NCI-H2171 (cell line): ENCODE measurements around the gene FAM3B.

ENCODE experiments used
- DNase-seq: peaks from one replicate; lab custom pipeline; 2025; lab: John Stamatoyannopoulos, UW

Gene FAM3B

DNA sequence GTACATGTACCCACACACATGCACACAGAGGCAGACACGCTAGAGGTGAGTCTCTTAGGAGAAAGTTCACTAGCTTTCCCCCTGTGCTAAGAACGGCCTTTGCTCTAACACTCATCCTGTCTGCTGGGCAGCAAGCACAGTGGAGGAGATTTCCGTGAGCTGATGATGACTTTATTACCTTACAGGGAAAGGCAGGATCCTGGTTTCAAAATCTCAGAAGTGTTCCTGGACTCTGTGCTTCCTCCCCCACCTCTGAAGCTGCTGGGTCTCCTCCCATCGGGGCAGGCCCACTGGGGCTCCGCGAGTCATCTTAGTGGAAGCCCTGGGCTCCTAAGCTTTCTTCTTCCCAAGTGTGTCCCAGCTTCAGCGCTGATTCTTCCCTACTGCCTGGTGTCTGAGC is 2.7 kb downstream of the FAM3B start:
- DNase-seq: no peak

DNA sequence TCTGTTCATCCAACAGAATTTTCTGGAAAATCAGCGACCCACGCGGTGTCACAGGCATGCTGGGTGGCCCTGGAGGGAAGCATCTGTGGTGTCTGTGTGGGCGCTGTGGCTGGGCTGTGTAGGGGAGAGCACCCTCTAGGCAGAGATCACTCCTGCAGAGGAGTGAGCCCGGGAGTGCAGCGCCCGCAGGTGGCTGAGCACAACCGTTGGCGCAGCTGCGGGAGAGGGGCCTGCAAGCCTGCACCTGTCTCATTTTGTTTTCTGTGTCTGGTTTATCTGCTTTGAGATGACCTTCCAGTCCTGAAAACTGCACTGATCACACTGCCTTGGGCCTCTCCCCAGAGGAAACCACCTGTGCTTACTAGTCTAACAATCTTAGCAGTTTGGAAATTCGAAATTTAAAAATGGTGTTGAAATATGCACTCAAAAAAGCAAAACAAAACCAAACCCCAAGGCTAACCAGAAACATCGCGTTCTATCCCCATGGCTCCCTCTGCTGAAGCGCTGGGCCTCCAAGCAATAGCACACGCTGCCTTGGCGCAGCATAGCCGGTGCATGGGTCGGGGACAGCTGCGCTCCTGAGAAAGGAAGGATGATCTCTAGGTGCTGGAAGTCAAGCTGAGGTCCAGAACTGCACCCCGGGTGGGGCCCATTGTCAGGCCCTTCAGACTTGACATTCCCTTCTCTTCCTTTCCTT is 4.8 kb downstream of the FAM3B start:
- DNase-seq: no peak

DNA sequence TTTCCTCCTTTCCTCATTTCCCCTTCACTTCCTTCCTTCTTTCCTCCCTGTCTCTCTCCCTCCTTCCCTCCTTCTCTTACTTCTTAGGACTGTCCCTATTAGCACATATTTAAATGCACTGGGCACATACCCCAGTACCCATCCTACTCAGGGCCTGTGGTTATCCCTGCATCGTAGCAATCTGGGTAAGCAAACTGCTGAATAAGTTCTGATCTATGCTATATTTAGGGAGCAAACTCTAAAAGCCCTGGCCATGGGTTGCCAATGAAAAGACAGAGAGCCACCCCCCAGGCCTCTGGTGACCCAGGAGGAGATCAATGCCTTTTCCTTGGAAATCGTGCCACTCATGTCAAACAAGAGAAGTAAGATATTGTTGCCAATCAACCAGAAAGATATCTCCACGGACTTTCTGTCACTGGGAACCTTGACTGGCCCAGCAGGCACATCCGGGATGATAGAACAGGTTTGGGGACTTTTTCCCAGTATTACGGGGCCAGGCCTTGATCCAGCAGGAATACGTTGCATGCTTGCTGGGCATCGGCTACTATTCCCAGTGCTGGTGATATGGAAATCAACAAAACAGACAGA is 5.4 kb downstream of the FAM3B start:
- no peak for DNase-seq

DNA sequence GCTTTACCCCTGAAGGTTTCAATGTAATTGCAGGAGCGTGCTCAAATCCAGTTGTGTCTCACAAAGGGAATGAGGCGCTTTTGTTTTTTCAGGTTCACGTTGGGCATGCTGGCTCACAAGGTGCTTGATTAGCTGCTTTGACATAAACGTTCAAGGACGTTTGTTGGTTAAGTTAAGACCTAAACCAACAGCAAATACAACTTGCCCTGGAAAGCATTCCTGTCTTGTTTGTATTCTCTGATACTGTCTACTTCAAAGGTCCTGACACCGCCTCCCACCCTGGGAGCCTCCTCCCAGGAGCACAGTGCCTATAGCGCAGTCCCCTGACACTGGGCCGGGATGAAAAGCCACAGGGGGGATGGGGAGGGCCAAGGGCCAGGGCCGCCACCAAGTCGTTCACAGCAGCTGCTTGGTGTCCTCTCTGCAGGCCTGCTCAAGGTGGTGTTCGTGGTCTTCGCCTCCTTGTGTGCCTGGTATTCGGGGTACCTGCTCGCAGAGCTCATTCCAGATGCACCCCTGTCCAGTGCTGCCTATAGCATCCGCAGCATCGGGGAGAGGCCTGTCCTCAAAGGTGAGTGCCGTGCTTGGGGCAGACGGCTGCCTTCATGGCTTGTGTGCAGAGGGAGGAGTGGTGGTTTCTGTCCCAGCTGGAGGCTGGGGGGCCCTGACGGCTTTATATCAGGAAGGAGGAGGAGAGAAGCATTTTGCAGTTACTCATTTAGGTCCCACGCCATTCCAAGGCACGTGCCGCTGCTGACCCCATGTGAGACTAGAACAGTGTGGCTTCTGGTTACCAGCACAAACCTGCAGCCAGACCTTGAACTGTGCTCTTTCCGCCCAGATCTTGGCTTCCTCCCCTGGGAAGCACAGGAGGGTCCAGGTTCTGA is 6.1 kb downstream of the FAM3B start:
- no peak for DNase-seq

DNA sequence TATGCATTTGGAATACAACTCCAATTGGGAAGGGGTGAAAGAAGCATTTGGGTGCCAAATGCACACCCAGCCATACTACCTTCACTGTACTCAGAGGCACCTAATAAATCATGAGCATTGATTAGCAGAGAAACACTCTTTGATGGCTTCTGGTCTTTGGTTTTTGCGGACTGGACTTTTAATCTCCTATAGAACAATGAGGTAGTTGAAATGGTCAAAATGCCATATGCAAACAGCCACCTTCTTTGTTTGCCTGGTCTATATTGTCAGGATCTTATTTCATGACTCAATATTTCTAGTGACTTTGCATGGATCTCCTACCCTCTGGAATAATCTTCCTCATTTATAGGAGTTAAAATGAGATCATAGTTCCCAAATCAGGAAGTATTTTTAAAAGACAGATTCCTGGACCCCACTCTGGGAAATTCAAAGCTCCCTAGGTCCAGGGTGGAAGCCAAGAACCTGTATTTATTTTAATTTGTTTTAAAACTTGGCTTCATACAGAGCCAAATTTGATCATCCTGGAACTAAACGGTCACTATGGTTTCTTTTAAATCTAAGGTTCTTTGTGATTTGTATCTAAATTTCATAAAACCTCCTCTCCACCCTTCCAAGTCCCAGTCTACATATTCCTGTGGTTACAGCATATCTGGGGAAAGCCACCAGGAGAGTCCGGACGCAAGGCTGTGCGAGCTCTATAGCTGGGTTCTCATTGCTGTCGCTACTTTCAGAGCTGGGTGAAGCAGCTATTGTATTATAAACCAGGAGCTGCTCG is 8.7 kb downstream of the FAM3B start:
- no peak for DNase-seq

DNA sequence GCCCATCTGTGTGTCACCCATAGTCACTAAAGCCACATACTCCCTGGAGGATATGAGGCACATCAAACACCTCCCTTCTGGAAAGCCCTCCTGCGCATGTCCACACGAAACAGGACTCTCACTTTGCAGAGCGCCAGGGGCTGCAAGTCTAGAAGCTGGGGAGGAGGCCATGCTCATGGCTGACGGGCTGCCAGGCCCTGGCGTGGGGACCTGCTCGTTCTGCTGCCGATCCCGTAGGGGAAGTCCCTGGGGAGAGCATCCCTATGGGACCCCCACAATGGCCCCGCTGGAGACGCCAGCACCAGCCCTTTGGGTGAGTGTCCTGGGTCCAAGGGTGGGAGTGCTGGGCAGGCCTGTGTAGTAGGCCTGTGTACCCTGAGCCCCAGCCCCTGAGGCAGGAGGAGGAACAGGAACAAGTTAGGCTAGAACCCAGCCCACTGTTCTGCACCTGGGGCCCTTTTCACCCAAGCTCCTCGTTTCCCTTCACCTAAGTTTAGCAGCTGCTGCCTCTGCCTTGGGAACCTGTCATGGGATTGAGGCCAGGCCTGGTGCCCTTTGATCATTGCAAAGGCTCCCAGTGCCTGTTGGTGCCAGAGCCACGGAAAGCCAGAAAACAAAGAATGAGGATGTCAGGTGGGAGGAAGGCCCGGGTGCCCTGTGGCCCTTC is 9.9 kb downstream of the FAM3B start:
- DNase-seq: no peak

DNA sequence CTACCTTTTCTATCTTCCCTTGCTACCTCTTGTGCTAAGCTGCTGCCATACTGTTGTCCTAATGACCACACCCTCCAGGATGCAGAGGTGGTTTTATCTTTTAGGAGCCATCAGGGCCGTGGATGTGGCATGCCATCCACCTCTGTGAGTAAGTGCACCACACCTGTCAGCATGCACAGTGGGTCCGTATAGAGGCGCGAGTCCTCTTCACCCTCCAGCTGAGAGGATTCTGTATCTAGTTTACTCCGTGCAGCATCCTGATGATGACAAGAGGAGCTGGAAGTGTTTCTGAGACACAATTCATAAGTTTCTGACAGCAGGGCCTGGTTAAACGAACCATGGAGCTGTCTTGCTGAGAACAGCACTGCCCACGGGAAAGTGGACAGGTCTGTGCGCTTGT is 11.2 kb downstream of the FAM3B start:
- DNase-seq: no peak

DNA sequence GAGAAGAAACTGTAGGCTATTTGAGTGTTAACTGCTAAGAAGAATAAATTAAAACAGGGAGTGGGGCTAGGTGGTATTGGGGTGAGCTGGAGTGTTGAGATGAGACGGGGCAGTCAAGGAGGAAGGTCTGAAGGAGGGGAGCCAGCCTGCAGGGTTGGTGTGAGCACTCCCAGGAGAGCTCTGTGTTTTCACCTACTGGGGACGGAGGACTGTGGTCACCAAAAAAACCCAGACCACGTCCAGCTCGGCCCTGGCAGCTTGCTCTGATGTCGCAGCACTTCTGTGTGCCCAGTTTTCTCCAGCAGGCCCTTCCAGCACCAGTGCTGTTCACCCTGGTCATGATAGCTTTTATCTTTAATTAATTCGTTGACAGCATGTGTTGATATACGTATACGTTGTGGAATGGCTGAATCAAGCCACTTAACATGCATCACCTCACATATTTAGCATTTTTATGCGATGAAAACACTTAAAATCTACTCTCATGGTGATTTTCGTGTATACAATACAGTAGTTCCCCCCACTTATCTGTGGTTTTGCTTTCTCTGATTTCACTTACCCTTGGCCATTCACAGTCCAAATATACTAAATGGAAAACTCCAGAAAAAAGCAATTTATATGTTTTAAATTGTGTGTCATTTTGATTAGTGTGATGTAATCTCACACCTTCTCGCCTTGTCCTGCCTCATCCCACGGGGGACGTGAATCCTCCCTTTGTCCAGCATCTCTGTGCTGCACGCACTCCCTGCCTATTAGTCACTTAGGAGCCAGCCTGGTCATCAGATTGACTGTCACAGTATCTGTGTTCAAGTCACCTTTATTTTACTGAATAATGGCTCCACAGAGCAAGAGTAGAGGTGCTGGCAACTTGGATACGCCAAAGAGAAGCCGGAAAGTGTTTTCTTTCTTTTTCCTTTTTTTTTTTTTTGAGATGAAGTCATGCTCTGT is 12.3 kb downstream of the FAM3B start:
- DNase-seq: no peak

DNA sequence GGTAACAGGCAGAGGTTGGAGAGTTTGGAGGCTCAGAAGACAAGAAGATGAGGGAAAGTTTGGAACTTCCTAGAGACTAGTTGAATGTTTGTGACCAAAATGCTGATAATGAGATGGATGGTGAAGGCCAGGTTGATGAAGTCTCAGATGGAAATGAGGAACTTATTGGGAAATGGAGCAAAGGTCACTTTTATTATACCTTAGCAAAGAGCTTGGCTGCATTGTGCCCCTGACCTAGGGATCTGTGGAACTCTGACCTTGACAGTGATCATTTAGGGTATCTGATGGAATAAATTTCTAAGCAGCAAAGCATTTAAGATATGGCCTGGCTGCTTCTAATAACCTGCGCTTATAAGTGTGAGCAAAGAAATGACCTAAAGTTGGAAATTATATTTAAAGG is 17.2 kb downstream of the FAM3B start:
- no peak for DNase-seq

DNA sequence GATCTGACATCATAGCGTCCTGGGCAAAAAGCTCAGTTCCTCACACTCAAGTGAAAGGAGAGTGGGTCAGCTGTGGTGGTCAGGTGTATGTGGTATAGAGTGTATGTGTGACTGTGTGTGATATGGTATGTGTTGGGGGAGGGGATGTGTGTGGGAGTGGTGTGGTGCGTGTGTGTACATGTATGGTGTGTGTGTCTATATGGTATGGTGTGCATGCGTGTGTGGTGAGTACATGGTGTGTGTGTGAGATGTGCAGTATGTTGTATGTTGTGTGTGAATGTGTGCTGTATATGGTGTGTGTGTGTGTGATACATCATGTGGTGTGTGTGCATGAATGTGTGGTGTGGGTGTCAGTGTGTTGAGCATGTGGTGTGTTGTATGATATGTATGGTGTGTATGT is 20.9 kb downstream of the FAM3B start:
- no peak for DNase-seq

DNA sequence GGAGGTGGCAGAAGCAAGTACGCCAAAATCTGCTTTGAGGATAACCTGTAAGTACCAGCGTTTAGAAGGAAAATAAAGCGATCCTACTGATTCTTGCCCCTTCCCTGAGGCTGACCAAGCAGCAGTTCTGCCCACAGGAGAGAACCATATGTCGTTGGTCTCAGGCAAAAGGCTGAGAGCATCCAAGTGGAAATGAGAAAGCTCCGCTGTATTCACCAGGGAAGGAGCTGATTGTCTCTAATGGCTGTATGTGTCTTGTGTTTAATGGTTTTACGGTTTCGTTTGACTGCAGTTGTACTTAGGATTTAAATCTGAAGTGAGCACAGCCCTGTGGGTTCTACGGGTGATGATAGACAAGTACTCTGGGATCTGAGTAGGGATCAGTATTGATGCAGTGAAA is 21.9 kb downstream of the FAM3B start:
- DNase-seq: no peak

DNA sequence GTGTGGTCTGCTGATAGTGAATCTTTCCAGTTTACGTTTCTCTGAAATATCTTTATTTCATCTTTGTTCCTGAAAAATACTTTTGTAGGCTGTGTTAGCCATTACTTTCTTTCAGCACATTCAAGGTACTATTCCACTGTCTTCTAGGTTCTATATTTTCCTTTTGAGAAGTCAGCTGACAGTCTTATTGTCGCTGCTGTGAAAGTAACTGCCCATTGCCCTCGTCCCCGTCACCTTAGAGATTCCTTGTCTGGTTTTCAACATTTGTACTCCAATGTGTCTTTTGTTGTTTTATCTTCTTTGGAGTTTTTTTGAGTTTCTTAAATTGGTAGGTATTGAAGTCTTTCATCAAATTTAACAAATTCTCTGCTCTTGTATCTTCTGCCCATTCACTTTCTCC is 25.4 kb downstream of the FAM3B start:
- no peak for DNase-seq

DNA sequence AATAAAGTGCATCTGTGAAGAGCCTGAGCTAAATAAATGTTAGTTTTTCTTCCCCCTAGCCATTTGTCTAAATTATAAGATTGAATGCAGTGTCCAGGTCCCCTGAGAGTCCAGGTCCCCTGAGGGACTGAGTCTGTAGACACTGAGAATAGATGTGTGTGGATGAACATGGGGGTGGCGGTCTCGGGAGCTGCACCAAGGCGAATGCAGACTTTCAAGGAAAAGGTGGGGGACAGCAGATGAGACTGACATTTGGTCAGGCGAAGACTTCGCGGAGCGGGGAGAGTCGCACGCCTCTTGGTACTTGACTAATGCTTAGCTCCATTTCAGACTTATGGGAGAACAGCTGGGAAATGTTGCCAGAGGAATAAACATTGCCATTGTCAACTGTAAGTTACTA is 27.5 kb downstream of the FAM3B start:
- DNase-seq: no peak

DNA sequence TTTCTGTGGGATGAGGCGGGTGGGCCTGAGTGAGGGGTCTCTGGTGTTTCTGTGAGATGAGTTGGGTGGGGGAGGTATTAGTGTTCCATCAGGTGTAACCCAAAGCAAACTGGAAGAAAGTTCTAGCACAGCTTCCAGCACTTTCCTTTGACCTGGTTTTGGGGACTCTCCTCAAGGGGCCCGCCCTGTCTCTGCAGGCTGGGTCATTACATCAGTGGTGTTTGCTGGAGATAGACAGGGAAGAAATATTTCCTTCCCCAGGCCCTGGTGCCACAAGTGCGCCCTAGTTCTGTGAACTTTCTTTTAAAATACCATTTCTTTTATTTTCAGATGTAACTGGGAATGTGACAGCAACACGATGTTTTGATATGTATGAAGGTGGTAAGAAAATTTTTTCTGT is 28.8 kb downstream of the FAM3B start:
- no peak for DNase-seq

DNA sequence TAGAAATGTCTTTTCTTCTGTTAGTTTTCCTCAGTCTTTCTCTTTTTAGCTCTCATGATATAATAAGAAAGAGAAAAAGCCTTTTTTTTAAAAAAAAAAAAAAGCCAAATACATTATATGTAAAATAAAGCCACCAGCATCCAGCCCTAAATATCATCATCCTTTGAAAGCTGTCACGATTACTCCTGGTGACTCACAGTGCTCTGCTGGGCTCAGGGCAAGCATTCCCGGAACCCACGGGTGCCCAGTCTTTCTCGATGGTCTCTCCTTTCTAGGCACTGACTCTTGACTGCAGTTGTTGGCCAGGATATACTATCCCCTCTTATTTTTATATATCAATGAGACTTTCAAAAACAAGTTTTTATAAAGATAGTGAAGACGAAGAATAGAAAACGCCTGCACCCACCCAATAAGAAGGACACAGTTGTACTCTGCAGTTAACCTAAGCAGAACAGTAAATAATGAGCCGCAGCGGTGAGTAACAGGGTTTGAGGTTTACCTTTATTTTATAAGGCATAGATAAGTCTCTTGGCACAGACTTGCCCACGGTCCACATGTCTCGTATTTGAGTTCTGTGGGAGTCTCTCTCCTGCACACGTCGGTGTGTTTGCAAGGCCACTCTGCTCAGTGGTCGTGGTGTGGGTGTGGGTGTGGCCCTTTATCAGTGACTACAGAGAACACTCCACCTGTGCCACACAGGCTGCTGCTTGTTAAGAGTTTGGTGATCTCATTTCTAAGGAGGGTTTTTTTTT is 29.5 kb downstream of the FAM3B start:
- no peak for DNase-seq

DNA sequence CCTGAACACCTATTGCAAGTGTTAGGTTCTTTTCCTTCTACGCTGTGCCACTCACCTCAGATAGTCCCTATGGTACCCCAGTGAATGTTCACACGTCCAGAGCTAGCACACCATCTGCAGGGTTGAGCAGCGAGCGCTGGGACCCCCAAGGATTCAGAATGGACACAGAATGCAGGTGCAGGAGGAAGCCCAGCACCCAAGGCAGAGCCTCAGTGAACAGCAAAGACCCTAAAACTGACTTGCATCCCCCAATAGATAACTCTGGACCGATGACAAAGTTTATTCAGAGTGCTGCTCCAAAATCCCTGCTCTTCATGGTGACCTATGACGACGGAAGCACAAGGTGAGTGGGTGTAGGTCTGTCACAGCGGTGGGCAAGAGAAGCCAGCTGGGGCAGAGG is 30.2 kb downstream of the FAM3B start:
- DNase-seq: no peak

DNA sequence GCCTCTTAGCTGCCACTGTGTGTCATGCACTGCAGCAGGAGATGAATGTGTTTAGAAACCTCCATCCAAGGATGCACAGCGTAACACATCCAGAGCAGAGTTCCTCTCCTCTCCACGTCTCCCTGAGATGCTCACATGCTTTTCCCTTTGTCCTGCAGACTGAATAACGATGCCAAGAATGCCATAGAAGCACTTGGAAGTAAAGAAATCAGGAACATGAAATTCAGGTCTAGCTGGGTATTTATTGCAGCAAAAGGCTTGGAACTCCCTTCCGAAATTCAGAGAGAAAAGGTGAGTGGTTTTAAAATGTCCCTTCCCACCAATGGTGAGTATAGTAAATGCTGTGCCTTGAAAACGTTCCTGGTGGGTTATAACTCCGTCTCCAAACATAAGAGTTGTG is 31.8 kb downstream of the FAM3B start:
- no peak for DNase-seq

DNA sequence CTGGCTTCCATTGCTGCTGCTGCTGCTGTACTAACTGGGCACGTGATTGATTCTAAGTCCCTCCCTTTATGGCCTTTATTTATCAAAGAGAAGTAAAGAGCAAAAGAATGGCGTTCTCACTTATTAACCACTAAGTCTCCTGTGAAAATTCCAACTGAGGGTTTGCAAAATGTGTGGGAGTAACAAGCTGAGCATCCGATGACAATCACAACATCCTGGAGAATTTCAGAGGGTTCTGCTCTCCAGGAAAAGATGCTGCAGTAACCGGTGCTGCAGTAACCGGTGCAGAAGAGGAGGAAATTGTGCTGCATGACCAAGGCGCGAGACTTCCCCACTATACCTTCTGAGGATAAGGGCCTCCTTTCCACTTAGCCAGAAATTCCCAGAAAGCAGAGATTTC is 32.5 kb downstream of the FAM3B start:
- DNase-seq: no peak

DNA sequence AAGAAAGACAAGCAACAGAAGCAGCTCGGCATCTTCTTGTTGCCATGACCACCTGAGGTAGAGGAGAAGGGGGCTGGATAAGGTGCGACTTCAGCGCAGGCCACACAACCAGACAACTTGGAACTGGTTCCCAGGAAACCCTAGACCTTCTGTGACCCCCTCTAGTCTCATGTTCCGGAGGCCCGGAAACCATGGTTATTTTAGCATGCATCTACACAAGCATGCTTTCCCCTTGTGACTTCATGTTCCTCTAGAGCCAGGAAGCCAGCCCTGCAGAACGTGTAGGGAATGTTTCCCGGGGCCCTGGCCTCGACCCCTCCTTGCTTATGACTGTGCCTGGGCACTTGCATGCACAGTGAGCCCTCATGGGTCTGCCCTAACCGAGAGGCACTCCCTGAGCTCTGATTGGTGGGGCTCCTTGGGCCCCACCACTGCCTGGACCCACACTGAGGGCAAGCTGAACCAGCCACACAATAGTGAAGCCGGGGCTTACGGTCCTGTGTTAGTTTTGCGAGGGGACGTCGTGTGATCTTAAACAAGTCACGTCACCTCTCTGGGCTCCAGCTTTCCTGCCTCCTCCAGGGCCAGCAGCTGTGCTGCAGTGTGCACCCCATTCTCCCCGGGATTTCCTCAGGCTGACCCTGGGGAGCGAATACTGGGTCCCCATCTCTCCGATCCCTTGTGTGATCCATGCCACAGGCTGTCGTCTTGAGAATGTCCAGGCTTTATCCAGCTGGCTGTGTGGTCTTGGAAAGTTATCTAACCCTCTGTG is 33.2 kb downstream of the FAM3B start:
- DNase-seq: no peak
